Measurements from ENCODE around the gene CSNK2A2.

The CSNK2A2 gene

DNA sequence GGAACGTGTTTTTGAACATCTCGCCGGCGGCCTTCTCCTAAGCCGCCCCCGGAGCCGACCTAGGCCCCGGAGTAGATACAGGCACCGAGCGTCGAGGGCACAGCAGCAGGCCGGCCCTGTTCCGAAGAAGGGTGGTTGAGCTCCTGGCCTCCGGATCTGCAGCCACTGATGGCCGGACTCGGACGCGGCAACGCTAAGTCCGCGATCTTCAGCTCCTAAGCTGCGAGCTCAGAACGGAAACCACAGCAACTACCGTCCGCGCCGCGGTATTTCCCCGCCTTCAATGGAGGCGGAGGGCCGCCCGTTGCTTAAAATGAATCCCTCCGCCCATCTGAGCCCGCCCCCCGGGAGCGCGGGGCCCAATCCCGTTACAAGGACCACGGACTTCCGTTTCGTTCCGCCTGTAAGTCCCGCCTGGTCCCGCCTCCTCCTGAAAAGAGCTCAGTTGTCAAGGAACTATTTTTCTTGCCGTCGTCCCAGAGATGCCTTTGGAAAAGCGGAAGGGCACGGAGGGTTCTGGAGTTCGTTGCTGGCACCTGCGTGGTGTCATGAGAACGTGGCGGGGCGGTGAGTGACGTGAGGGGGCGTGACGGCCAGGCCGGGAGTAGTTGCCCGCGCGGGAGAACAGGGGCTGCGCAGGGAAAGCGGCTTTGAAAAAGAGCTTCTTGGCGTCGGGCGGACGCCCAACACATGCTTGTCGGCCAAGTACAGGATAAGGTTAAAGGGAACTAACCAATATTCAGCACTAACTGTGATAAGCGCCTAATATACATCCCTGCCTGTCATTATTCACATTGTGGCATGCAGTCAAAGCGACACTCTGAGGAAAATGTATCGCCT, 68.6 kb downstream of the CSNK2A2 start, which contains the start of gene CFAP20:
TSS of gene CFAP20 (minus strand) at position 285 of the 840 bp plus-strand sequence. CDS start at position 19, 266 bp downstream.
- DNase-seq, result peak; percentile 98

DNA sequence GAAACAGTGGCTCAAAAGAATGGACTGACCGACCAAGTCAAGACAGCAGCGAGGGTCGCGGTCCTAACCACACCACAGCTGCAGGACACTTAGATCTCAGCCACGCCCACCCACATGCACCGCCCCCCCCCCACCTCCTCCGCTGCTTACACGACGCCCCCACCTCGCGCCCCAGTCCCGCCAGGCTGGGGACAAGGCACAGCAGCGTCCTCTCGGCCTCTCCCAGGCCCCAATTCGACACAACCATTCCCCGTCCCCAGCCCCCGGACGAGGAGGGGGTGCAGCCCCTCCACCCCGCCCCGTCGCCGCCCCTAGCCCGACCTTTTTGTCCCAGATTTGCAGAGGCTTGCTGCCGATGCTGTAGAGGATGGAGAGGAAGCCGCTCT, 69.2 kb downstream of the CSNK2A2 start:
- DNase-seq, result no peak

DNA sequence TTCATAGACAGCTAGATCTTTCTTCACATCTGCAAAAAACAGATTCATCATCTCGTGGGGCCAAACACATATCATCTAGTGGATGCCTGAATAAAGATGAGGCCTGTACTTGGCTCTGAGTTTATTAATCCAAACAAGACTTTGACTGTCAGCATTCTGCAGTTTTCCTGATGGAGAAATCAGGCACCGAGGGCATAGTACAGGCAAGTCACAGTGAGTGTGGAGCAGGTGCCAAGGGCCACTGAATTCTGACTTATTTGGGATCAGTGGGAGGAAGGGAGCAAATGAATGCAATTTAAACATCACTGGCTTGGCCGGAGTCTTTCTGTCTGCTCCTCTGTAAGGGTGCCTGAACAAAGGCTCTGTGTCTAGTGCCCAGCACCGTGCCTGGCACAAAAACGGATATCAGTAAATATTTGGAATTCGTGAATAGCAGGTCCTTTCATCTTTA, 69.7 kb downstream of the CSNK2A2 start:
- DNase-seq, result no peak

GRCh38 chr16:58127634-58128033, 70.3 kb downstream of the CSNK2A2 start:
- no peak for DNase-seq

- peak; percentile 28 for DNase-seq
Measured at GRCh38 chr16:58127033-58127556, 70.8 kb downstream of the CSNK2A2 start.

DNA sequence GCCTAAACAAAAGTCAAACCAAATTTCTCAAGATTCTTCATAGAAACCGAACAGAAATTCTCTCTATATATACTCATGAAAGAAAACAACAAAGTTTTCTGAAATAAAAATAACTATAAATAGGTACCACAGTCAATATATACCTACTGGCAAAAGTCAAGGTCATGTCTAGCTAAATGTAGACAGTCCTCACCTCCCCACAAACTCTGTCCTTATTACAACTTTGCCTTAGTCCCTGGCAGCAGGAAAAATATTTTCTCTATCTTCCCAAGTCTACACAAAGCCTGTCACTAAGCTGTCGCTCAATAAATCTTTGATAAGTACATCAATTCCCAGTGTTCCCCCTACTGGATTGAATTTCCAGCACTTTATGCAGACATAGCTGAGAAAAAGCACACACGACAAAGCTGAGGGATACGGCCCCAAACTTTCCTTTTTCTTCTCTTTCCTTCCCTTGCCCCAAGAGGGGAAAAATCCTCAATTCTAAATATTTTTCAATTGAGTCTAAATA, 71.4 kb downstream of the CSNK2A2 start:
- DNase-seq, result no peak

DNA sequence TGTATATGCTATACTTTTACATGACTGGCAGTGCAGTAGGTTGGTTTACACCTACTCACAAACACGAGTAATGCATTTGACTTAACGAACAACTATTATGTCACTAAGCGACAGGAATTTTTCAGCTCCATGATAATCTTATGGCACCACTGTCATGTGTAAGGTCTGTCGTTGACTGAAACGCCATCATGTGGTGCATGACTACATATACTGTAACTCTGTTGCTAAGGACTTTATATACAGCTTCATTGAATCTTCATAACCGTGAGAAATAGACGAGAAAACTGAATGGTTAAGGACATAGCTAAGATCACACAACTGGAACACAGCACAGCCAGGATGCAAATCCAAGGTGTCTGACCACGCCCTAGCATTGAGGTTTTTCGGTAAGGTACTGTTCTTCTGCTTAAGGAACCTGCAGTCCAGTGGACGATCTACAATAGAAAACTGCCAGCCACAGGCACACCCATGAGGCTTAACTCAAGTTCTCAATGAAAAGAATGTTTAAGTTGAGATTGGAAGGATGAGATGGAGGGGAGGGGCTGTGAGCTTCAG, 72.0 kb downstream of the CSNK2A2 start:
- DNase-seq, result no peak

DNA sequence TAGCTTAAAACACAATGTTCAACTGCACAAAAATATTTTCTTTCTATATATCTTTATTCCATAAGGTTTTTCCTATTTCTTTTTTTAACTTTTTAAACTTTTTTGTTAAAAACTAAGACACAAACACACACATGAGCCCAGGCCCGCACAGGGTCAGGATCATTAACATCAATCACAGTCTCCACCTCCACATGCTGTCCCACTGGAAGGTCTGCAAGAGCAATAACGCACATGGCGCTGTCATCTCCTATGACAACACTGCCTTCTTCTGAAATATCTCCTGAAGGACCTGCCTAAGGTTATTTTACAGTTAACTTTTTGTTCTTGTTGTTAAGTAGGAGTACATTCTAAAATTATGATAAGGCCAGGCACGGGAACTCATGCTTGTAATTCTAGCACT, 72.9 kb downstream of the CSNK2A2 start:
- DNase-seq, result no peak

DNA sequence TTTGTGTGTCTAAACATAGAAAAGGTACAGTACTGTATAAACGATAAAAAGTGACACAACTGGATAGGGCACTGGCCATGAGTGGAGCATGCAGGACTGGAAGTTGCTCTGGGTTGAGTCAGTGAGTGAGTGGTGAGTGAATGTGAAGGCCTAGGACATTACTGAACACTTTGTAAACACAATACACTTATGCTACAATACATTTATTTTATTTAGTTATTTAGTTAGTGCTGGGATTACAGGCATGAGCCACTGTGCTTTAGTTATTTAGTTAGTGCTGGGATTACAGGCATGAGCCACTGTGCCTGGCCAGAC, 73.3 kb downstream of the CSNK2A2 start:
- DNase-seq, result no peak

- DNase-seq, result no peak
Measured at GRCh38 chr16:58123896-58124600, 73.9 kb downstream of the CSNK2A2 start.

DNA sequence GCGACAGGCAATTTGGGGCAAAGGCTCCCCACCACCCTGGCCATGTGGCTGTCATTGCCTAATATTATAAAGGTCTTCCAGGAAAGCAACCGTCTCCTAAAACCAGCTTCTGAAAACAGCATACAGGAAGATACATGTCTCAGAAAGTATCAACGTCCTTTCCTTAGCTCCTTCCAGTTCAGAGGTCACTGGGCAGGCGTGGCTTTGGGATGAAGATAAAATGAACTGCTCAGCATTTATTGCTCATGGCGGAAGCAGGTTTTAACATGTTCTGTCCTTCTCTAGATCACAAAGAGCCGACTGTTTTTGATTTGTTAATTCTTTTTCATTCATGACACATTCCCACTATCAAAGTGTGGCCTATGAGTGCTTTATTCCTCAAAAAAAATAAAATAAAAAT, 76.8 kb downstream of the CSNK2A2 start:
- no peak for DNase-seq

- DNase-seq, result no peak
Measured at GRCh38 chr16:58120234-58120633, 77.7 kb downstream of the CSNK2A2 start.

DNA sequence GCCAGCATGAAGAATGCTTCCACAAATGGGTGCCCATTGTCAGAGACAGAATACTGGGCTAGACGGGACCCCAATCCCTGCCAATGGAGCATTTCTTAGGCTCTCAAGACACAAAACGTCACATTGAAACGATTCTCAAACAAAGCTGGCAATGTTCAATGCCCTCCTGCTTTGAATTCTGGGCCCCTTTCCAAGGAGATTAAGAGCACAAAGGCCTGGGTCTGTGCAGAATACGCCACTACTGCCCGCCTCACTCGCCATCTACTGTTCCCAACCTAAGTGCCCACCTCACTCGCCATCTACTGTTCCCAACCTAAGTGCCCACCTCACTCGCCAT, 78.4 kb downstream of the CSNK2A2 start:
- DNase-seq, result no peak

- DNase-seq, result no peak
Measured at GRCh38 chr16:58118801-58119508, 79.0 kb downstream of the CSNK2A2 start.

GRCh38 chr16:58116529-58116928, 81.4 kb downstream of the CSNK2A2 start:
- no peak for DNase-seq

DNA sequence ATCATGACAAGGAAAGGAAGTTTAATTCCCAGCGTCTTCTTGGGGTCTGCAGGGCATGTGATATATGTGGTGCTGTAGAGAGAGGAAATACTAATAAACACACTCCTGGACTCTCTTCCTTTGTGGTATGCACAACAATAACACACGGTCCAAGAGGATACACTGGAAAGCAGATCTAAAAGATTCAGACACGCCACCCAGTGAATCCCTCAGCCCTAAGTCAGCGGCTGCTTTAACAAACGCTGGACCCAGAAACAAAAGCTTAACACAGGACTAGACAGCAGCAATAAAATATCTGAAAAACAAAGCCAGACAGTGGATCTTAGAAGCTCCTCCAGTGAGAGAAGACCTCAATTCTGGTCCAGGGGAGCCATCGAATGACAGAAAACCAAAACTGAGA, 81.8 kb downstream of the CSNK2A2 start:
- DNase-seq, result no peak

DNA sequence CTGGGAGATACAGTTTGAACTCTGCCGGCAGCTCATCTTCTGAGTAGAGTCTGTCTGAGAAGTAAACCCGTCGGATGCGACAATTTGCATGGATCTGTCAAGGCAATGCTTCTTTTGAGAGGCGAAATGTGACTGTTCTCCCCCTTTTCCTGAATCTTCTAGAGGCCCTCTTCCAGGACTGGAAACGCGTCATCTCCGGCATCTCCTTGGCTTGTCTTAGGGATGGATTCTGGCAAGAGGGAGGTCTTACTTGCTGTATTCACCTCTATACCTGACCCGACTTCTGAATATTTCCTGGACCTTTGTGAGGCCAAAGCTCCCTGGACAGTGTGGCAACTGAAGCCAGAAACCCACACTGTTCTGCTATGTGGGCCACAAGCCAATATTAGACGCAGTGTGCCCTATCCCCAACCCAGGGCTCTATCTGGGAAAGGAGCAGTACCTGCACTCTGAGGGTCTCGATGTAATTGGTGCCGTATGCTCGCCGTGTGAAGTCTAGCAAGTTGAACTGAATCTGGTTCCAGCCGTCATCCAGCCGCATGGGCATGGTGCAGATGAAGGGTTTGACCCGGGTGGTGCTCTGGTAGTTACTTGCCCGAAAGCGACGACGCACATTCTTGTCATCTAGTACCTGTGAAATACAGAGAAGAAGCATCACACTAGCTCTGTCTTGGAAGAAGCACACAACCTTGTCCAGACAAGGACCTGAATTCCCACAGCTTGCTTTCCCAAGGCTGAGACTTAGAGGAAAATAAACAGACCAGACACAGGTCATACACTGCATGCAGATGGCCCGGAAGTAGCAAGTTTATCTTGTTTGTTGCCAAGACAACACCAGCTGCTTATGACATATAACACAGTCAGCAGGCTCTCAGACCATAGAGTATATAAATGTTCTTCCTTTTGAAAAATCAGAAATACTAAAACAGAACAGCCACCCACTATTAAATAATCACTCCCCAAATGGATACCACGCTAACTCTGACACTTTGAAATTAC, 82.8 kb downstream of the CSNK2A2 start:
- no peak for DNase-seq

GRCh38 chr16:58111302-58111627, 86.6 kb downstream of the CSNK2A2 start:
- DNase-seq, result no peak

DNA sequence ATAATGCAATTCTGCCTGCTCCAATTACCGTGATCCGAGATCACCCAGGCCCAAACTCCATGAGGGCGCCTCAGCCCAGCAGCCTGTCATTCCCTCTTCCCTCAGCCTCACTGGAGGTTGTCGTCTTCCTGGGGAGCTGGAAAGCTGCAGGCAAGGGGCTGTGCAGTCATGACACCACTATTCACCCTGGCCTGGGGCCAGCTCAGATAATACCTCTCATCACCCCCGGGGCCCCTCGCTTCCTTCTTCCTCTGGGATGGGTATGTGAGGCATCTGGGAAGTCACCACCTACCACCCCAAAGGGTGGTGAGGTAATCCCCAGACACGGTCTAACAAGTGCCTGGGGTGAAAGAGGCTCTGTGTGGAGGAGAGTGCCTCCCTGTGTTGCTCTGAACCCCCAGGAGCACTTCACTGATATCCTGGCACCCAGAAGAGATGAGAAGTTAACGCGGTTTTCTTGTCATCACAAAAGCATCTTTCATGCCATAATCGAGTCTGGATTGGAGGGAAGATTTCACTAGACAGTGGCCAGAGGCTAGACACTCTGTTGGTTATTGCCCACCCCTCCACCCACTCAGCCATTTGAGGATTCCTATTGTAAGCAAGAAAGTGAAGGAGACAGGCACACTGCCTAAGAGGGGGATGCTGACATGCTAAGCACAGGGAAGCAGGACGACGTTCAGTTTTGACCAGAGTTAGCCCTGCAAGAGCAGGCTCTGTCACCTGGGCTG, 87.2 kb downstream of the CSNK2A2 start:
- DNase-seq, result no peak

GRCh38 chr16:58109881-58110280, 88.0 kb downstream of the CSNK2A2 start:
- DNase-seq, result no peak

GRCh38 chr16:58109330-58109729, 88.6 kb downstream of the CSNK2A2 start:
- no peak for DNase-seq
